HG02588 (cell line): Measurements from ENCODE around the gene CD207.

Source experiments
- ATAC-seq: cut with Tn5 transposase; IDR thresholded peaks from one replicate; pipeline ENCODE4 v1.9.1; 2021; ENCODE audit warnings: mild to moderate bottlenecking, moderate library complexity; ENCODE audit not compliant: unreplicated experiment

CD207 gene

GRCh38 chr2:70795164-70795995 is 40.2 kb downstream of the CD207 start:
- ATAC-seq = no peak

- ATAC-seq = no peak
These were observed 42.2 kb downstream of the CD207 start for GRCh38 chr2:70793450-70793849.

GRCh38 chr2:70790136-70790828 is 45.3 kb downstream of the CD207 start, which contains the start of gene FIGLA:
Gene FIGLA (minus strand): TSS chr2:70790643. CDS start chr2:70790638, 5 bp downstream.
- no peak for ATAC-seq

GRCh38 chr2:70789304-70790135 is 46.1 kb downstream of the CD207 start:
- no peak for ATAC-seq

- no peak for ATAC-seq
These were observed 50.3 kb downstream of the CD207 start for GRCh38 chr2:70785137-70785911.

GRCh38 chr2:70784320-70784719 is 51.3 kb downstream of the CD207 start:
- ATAC-seq = no peak
